HFFc6 (cell line): ENCODE data around the gene NELFA. TPM values are rescaled to one million over a fixed set of nuclear protein-coding genes. Genes with fewer than 3 reads are reported as not detected.

Experiments used
- DNase-seq: peaks from one replicate; pipeline ENCODE4 v3.0.0-alpha.2; 2018
- H3K27ac Mint-ChIP-seq: 2 replicates; pipeline ENCODE4 v1.8.0; 2020; ENCODE audit warnings: mild to moderate bottlenecking, mixed read lengths
- H3K27me3 Mint-ChIP-seq: 2 replicates; pipeline ENCODE4 v1.8.0; 2021; ENCODE audit warnings: mild to moderate bottlenecking, moderate library complexity, mixed read lengths; ENCODE audit not compliant: insufficient read depth
- H3K36me3 Mint-ChIP-seq: 2 replicates; pipeline ENCODE4 v1.8.0; 2021; ENCODE audit warnings: low read depth, mixed read lengths
- H3K4me1 Mint-ChIP-seq: 2 replicates; pipeline ENCODE4 v1.8.0; 2020; ENCODE audit warnings: low read depth, mixed read lengths
- H3K4me3 Mint-ChIP-seq: 2 replicates; pipeline ENCODE4 v1.8.0; 2020; ENCODE audit warnings: mild to moderate bottlenecking, moderate library complexity, mixed read lengths
- H3K9me3 Mint-ChIP-seq: 2 replicates; pipeline ENCODE4 v1.8.0; 2020; ENCODE audit warnings: mild to moderate bottlenecking, mixed read lengths
- total RNA-seq, 6 experiments: library from RNA; stranded (reverse); fragmentation: NEBNext Ultra II Directional; extraction: Animal tissue kit (Norgen Biotek cat#: 25700); gene quantifications; 2 replicates in 1 of 6; 3 replicates in 5 of 6; pipeline ENCODE4 v1.2.3, GENCODE V29; 2021
- TF ChIP-seq, protein P1 (sequence below): fragments of 200-600 bp; sonication (generic); IDR thresholded peaks from 2 replicates; pipeline ENCODE4 v1.5.0; 2021; ENCODE audit warnings: antibody characterized with exemption, mild to moderate bottlenecking

NELFA gene
- total RNA-seq, 6 experiments from 2014 or later, result 19.2 to 21.2 (median 20.2) TPM

DNA sequence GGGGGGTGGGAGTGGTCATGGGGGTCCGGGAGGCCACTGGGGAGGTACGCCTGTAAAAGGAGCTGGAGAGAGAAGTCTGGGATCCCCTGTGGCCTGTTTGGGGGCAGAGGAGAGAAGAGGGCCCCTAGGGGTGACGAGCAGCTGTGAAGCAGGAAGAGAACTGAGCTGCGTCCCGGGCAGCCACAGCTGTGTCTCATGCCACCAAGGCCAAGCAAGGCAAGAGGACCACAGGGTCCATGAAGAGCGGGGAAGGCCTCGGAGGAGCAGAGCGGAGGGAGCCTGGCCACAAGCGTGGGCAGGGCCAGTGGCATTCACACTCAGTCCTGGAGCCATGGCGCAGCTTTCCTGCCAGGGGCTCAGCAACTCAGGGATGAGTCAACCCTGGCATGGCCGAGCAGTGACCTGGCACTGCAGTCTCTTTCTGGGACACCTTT, 36.8 kb upstream of the NELFA start:
- H3K36me3 Mint-ChIP-seq, result no peaks in the 10 kb centered on the region
- DNase-seq, result no peak
- peaks cover 4% of the 10 kb centered on the region; the same call in 1 of the 2 replicates for H3K4me1 Mint-ChIP-seq
- H3K27ac Mint-ChIP-seq, result no peak overlapping the region
- H3K27me3 Mint-ChIP-seq, result peaks cover 9% of the 10 kb centered on the region; the same call in 1 of the 2 replicates
- H3K9me3 Mint-ChIP-seq, result no peaks in the 10 kb centered on the region
- H3K4me3 Mint-ChIP-seq, result no peak overlapping the region
- TF ChIP-seq, protein P1, sequence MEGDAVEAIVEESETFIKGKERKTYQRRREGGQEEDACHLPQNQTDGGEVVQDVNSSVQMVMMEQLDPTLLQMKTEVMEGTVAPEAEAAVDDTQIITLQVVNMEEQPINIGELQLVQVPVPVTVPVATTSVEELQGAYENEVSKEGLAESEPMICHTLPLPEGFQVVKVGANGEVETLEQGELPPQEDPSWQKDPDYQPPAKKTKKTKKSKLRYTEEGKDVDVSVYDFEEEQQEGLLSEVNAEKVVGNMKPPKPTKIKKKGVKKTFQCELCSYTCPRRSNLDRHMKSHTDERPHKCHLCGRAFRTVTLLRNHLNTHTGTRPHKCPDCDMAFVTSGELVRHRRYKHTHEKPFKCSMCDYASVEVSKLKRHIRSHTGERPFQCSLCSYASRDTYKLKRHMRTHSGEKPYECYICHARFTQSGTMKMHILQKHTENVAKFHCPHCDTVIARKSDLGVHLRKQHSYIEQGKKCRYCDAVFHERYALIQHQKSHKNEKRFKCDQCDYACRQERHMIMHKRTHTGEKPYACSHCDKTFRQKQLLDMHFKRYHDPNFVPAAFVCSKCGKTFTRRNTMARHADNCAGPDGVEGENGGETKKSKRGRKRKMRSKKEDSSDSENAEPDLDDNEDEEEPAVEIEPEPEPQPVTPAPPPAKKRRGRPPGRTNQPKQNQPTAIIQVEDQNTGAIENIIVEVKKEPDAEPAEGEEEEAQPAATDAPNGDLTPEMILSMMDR, result no peak

DNA sequence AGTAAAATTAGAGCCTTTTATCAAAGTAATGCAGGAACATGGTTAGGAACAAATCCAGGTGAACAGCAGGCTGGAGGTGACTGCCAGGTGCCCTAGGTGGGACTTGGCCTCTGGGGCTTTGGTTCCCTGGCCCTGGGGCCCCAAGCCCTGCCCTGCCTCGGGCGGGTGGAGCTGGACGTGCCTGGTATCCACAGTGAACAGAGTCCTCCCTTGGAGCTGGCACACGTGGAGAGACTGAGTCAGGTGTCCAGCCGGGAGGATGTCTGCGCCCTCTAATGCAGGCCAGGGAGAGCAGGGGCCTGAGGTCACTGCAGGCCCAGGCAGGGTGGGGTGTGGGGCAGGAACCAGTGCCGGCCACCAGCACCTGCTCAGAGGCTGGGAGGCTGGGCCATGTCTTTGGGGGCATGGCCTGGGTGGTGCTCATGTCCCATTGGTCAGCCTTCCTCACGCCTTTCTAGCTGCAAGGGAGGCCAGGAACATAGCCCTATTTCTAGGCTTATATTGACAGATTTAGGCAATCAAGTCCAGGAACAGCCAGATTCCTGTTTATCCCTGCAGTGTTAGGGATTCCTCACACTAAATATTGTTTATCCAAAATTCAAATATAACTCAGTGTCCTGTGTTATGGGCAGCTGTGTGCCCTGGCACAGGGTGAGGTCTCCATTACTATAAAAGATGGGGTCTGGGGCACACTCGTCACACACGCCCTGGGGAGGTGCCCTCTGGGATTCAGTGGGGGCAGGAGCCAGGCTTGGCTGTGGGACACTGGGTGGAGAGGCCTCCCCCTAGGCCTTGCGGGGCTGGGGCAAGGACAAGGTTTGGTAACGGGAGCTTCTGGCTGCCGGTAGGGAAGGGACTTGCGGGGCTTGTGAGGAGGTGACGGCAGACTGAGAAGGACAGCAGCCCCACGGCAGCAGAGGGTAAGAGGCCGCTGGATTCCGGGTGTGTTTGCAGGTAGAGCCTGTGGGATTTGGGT, 36.1 kb upstream of the NELFA start:
- Mint-ChIP-seq H3K9me3 (no peaks in the 10 kb centered on the region), H3K27ac (no peak overlapping the region), H3K4me1 (peaks cover 4% of the 10 kb centered on the region; the same call in 1 of the 2 replicates), H3K4me3 (no peak overlapping the region), H3K27me3 (peaks cover 9% of the 10 kb centered on the region; the same call in 1 of the 2 replicates), H3K36me3 (no peaks in the 10 kb centered on the region)
- TF ChIP-seq, protein P1, result no peak
- no peak for DNase-seq

DNA sequence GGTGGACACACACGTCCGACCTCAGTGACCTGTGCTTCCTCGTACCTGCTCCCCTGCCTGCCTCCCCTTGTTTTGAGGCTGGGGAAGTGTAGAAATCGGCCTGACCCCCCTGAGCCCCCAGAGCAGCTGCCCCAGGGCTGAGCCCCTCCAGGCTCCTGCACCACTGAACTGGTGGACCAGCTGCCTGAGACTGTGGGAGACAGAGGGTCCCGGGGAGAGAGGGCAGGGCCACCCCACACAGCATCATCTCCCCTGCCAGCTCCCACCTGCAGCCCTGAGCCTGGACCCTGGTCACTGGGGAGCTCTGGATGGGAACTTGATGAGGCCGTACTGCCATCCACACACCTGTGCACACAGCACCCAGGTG, 35.3 kb upstream of the NELFA start:
- H3K9me3 Mint-ChIP-seq, result no peaks in the 10 kb centered on the region
- peaks cover 4% of the 10 kb centered on the region; the same call in 1 of the 2 replicates for H3K4me1 Mint-ChIP-seq
- TF ChIP-seq, protein P1, result no peak
- H3K27ac Mint-ChIP-seq, result no peak overlapping the region
- H3K4me3 Mint-ChIP-seq, result no peak overlapping the region
- no peaks in the 10 kb centered on the region for H3K36me3 Mint-ChIP-seq
- peaks cover 10% of the 10 kb centered on the region for H3K27me3 Mint-ChIP-seq
- DNase-seq, result no peak

DNA sequence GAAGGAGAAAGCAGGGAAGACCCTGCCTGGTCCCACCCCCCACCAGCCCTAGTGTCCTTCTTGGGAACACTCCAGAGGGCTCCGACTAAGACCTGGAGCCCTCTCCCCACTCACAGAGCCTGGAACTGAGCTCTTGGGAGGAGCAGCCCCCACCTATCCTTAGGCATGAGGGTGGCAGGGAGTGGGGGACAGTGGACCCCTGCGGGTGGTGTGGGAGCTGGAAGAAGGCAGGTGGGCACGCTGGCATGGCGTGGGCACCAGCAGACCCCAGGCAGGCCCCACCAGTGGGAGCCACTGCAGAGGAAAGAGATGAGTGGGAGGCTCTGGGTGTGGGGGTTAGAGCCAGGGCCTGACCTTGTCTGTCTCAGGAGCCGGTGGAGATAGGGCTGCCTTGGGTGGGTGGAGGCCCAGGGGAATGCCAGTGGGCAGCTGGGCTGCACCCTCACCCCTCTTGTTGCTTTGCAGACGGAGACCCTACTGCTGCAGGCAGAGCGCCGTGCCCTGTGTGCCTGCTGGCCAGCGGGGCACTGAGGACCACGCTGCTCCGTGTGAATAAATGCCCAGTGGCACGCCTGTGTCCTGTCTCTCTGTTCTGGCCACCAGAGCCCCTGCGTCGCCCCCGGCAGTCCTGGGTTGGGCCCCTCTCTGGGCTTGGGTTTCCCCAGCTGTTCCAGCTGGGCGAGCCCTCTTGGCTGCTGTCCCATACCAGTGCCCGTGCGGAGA, 34.8 kb upstream of the NELFA start:
- TF ChIP-seq, protein P1, result no peak
- Mint-ChIP-seq H3K9me3 (no peaks in the 10 kb centered on the region), H3K36me3 (no peaks in the 10 kb centered on the region), H3K27ac (no peak overlapping the region), H3K4me1 (peaks cover 2% of the 10 kb centered on the region; the same call in 1 of the 2 replicates), H3K4me3 (no peak overlapping the region), H3K27me3 (peaks cover 13% of the 10 kb centered on the region)
- DNase-seq, result no peak

DNA sequence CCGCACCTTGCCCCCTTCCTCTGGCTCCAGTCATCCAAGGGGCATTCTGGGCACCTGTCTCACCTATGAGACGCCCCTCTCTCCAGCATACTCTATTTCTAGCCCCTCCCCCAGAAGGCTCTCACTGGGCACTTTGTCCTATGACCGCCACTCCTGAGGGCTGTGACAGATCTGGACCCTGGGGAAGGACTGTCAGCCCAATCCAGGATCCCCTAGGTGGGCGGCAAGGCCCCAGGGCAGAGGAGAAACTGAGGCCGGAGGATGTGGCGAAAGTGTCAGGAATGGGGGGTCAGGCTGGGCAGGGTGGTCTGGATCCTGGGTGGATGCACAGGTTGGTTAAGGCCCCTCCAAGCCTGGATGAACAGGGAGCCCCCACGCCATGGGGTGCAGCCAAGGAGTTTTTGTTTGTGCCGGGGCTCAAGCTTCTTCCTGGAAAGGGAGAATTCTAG, 34.2 kb upstream of the NELFA start:
- TF ChIP-seq, protein P1, result no peak
- H3K4me3 Mint-ChIP-seq, result peak overlapping the region; percentile 69
- H3K9me3 Mint-ChIP-seq, result no peaks in the 10 kb centered on the region
- DNase-seq, result no peak
- H3K27ac Mint-ChIP-seq, result no peak overlapping the region
- H3K36me3 Mint-ChIP-seq, result no peaks in the 10 kb centered on the region
- H3K27me3 Mint-ChIP-seq, result peaks cover 13% of the 10 kb centered on the region
- H3K4me1 Mint-ChIP-seq, result no peaks in the 10 kb centered on the region; the same call in 1 of the 2 replicates
